ENCODE data around the gene KCNK18.

GRCh38 chr10:117163061-117163953 is 34.0 kb upstream of the KCNK18 start:
- no peak for TF ChIP-seq CTCF (IDR thresholded peaks at IDR 0.05; ENCODE audit: insufficient read depth, low read depth, low read length)
- peak; percentile 97 for TF ChIP-seq EZH2 (IDR thresholded peaks at IDR 0.05; ENCODE audit: insufficient read depth, low read length)

Data from astrocyte (in vitro differentiated cells and primary cell).